RKO (cell line): Measurements from ENCODE around the gene SRSF4.
"Not testable (repeated sequence)": the region's sequence is repeated elsewhere in the genome, so short reads cannot be mapped to it uniquely, and the experiment has no call there.

Experiments
- DNase-seq: peaks from one replicate; pipeline ENCODE4 v3.0.0-alpha.2; 2016; ENCODE audit warnings: low spot score

The SRSF4 gene

GRCh38 chr1:29124366-29125236 lies 57.1 kb downstream of the SRSF4 start:
- no peak for DNase-seq

DNA sequence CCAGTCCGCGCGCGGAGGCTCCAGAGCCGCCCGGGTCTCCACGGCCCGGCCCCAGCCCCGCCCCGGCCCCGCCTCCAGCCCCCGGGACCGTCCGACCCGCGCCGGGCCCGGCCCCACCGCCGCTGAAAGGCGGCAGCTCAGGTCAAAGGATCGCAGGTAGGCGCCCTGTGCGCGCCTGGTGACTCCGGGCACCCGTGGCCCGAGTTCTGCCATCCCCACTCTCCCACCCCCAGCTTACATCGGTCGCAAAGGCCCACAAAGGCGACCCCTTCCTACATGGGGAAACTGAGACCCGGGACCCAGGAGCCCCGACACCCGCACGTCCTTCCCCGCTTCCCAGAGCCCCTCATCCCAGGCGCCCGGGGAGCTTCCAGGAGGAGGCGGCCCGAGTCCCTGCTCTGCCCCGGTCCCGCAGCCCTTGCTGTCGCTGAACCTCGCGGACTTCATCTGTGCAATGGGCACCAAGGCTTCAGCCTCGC lies 57.8 kb downstream of the SRSF4 start, which contains the start of gene TMEM200B:
Gene TMEM200B (minus strand): TSS at position 17 of the 479 bp plus-strand sequence. CDS start 2,075 bp downstream, outside the sequence.
- DNase-seq: no peak

- DNase-seq: no peak
Measured at GRCh38 chr1:29123053-29123886, 58.4 kb downstream of the SRSF4 start.

GRCh38 chr1:29122682-29123052 lies 59.0 kb downstream of the SRSF4 start:
- DNase-seq: no peak

DNA sequence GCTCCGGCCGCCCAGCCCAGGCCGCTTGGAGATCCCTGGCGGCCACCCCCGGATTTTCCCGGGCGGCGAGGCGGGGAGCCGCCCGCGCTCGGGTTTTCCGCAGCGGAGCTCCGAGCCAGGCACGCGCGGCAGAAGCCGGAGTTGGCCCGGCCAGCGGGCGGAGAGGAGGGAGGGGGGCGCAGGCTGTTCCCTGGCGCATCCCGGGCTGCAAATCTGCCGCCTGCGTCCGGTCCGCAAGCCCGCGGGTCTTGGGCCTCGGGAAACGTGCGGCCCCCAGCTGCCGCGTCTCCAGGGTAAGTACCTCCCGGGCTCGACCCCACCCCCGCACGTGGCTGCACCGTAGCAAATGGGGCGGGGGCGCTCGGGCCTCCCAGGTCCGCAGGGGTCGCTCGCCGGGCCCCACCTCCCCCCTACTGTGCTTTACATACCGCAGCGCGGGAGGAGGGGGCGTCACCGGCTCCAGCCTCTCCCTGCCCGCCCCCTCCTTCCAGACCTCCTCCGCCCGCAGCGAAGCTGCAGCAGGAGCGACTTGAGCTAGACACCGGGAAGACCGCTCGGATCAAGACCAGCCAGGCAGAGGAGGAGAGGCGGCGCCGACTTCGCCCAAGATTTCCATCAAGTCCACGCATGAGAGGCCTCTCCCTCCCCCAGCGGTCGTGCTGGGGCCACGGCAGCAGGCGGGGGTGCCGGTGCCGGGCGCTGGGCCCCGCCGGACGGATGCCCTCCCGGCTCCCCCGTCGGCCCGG lies 59.6 kb downstream of the SRSF4 start:
- no peak for DNase-seq

DNA sequence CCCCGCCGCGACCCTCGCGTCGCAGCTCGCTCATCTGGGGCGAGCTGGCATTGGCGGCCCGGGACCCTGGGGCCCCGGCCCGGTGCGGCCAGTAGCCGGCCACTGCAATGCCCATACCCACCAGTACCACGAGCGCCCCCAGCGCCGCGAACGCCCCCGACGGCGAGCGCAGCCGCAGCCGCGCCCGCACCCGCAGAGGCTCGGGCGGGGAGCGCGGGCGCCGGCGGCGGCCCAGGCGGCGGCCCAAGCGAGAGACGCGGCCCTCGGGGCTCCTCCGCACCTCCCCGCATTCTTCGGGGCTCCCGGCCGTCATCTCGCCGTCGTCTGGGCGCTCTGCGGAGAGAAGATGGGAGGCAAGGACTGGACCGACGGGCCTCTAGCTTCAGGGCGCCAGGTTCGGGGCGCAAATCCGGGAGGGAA lies 60.2 kb downstream of the SRSF4 start:
- no peak for DNase-seq

GRCh38 chr1:29120947-29121485 lies 60.7 kb downstream of the SRSF4 start:
- no peak for DNase-seq

DNA sequence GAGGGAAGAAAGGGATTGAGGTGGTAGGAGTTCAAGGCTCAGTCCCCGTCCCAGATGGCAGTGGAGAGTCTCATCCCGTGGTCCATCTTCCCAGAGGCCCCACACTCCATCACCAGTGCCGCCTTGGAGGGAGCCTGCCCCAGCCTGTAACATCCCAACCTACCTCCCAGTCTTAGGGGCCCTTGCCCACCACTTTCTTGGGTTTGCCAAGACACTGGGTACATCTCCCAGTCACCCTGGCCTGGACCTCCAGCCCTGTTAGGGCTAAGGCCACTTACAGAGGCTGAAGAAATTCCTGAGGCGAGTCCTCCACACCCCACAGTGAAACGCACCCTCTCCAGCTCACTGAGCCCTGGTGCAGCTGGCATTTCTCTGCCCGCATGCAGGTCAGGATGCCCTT lies 61.3 kb downstream of the SRSF4 start:
- DNase-seq: no peak

DNA sequence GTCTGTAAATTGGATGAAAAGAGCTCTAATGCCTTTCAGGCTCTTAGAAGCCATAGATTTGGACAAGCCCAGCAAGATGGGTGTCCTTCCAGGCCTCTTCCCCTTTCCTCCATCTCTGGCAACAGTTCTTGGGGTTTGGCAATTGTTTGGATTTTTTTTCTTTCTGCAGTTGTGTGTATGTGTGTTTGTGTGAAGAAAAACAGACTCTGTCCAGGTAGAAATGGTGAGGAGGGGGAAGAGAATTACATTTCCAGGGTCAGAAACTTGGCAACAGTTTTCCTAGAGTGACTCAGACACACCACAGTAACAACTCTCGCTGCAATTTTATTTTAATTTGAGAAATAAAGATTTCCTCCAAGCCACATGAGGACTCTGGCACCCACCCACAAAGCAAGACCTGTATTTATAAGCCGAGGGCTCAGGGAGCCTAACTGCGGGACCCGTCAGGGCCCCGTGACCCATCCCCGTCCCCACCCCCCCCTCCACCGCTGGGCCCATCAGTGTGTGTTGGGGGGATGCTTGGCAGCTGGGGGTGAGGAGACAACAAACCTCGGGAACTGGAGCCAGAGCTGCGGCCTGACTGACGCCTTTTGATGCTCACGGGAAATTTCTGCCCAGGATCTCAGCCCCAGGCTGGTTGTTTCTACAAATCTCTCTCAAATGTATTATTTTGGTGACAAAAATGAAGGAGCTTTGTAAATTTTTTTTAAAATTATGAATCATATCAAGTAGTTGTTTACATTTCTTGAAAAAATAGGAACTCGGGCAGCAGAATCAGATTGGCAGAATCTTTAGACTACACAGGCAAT lies 62.4 kb downstream of the SRSF4 start:
- no peak for DNase-seq

DNA sequence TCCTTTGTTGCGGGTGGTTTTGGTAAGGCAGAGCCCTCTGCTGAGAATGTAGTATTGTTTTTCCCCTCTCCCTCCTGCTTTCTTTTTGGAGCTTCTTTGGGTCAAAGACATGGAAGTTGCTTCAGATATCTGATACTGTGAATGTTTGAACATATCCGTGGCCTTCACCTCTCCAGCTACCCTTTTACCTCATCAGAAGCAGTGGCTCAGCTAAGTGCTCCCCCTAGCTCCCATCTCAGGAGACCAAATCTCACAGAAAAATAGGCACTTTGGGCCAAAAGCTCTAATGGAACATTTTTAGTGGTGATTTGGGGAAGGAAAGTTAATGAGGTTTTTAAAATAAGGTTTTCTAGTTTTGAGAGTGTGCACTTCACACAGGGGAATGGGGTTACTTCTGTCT lies 64.3 kb downstream of the SRSF4 start:
- DNase-seq: no peak

DNA sequence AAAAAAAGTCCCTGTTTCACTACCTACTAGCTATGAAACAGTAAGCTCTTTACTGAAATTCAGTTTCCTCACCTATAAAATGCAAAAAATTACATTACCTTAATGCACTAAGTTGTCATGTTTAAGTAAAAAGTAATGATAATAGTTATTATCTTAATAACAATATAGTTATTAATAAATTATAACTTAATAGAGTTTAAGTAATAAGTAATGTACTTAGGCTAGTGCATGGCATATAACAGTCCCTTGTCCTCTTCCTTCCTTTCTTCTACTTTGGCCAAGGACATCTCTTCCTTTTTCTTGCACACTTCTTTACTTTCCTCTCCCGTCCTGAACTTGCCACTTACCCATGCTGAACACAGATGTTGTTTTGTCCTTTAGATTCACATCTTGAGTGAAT lies 67.0 kb downstream of the SRSF4 start:
- DNase-seq: no peak

DNA sequence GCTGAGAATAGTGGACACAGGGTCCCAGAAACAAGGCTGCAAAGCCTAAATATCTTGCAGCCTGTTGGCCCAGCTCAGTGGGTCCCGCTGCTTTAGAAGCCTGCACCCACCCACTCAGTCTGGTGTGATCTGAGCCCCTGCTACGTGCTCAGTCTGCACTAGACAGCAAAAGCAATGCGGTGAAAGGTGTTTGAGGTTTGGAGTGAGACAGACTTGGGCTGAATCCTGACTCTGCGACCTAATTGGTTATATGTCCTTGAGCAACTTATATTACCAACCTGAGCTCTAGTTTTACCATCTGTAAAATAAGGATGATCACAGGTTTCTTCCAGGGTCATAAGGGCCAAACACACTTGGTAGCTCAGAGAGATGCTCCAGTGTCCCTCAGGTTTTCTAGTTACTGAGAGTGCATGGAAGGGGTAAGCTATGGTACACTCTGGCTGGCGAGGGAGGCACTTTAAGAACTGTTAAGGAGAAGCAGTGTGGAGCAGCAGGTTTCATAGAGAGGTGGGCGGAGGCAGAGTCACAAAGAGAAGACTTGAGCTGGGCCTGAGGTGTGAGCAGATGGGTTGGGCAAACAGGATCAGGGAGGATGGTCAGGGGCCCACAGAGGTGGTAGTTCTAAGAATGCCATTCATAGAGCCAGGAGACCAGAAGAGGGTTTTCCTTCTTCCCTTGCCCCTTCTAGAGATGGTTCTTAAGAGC lies 68.1 kb downstream of the SRSF4 start:
- DNase-seq: no peak

GRCh38 chr1:29112705-29113412 lies 68.8 kb downstream of the SRSF4 start:
- no peak for DNase-seq

DNA sequence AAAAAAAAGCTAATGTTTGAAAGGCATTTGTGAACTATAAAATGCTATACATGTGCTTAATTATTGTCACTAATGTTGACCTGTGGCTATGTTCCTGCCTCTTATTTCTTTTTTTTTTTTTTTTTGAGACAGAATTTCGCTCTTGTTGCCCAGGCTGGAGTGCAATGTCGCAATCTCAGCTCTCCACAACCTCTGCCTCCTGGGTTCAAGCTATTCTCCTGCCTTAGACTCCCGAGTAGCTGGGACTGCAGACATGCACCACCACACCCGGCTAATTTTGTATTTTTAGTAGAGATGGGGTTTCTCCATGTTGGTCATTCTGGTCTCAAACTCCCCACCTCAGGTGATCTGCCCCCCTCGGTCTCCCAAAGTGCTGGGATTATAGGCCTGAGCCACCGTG lies 73.7 kb downstream of the SRSF4 start:
- DNase-seq: not testable (repeated sequence)

DNA sequence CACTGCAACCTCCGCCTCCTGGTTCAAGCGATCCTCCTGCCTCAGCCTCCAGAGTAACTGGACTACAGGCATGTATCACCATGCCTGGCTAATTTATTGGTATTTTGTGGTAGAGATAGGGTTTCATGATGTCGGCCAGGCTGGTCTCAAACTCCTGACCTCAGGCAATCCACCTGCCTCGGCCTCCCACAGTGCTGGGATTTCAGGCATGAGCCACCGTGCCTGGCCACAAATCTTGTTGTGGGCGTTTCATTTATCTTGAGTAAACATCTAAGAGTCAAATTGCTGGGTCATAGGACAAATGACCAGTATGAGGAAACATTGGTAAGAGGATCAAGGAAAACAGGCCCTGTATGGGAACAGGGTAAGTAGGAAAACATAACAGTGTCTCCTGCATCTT lies 75.9 kb downstream of the SRSF4 start:
- DNase-seq: no peak

GRCh38 chr1:29100487-29100886 lies 81.2 kb downstream of the SRSF4 start:
- DNase-seq: no peak

DNA sequence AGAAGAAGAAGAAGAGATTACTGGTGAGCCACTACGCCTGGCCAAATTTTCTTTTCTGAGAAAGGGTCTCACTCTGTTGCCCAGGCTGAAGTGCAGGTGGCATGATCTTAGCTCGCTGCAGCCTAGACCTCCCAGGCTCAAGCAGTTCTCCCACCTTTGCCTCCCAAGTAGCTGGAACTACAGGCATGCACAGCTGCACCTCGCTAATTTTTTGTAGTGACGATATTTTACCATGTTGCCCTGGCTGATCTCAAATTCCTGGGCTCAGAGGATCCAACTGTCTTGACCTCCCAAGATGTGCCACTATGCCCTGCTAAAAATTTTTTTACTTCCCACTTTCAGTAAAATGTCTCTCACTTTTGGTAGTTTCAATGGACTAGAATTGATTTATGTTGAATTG lies 82.4 kb downstream of the SRSF4 start:
- no peak for DNase-seq
